PC-3 (cell line): ENCODE data around the gene TENT4B. TPM values are rescaled to one million over a fixed set of nuclear protein-coding genes. Genes with fewer than 3 reads are reported as not detected.

Experiments used
- ATAC-seq: fragments of 200-7000 bp; cut with Tn5 transposase; 2 replicates; pipeline ENCODE4 v1.9.1; 2020; ENCODE audit warnings: mild to moderate bottlenecking, moderate library complexity
- BruUV-seq: library from RNA; stranded (reverse); fragments of 400-500 nt; replicated peaks from 2 replicates; lab custom pipeline; 2021; lab: Mats Ljungman, UMichigan
- CTCF ChIA-PET: fragments of 300-600 bp; sonication (Branson Sonifier 250); formaldehyde crosslinking; loops from one replicate; lab custom pipeline; 2022; ENCODE audit warnings: antibody characterized with exemption; lab: Charles Lee
- POLR2A ChIA-PET: fragments of 300-600 bp; sonication (Branson Sonifier 250); formaldehyde crosslinking; loops from one replicate; lab custom pipeline; 2022; ENCODE audit warnings: antibody characterized with exemption; ENCODE audit not compliant: unreplicated experiment; lab: Charles Lee
- DNase-seq: peaks from one replicate; pipeline ENCODE4 v3.0.0-alpha.2; 2015
- H2AFZ ChIP-seq: fragments of 300-600 bp; sonication (generic); 2 replicates; pipeline ENCODE4 v1.6.0; 2016; ENCODE audit warnings: antibody characterized with exemption, low read length
- H3F3A ChIP-seq: fragments of 300-600 bp; sonication (generic); one replicate; pipeline ENCODE4 v1.6.0; 2017; ENCODE audit warnings: antibody characterized with exemption, low read length, control low read depth, mild to moderate bottlenecking; ENCODE audit not compliant: unreplicated experiment
- H3K27ac ChIP-seq: fragments of 300-600 bp; sonication (generic); 2 replicates; pipeline ENCODE4 v1.5.1; 2016; ENCODE audit warnings: mild to moderate bottlenecking, low read length
- H3K27me3 ChIP-seq: fragments of 300-600 bp; sonication (generic); 2 replicates; pipeline ENCODE4 v1.6.1; 2016; ENCODE audit warnings: low read length, mixed read lengths
- H3K36me3 ChIP-seq: fragments of 300-600 bp; sonication (generic); 2 replicates; pipeline ENCODE4 v1.6.1; 2016; ENCODE audit warnings: low read depth, mixed run types, low read length, mixed read lengths
- H3K4me1 ChIP-seq: fragments of 300-600 bp; sonication (generic); 2 replicates; pipeline ENCODE4 v1.5.1; 2016; ENCODE audit warnings: low read length; ENCODE audit not compliant: insufficient read depth
- H3K4me2 ChIP-seq: fragments of 300-600 bp; sonication (generic); 2 replicates; pipeline ENCODE4 v1.6.0; 2016; ENCODE audit warnings: low read length
- H3K4me3 ChIP-seq: fragments of 300-600 bp; sonication (generic); 2 replicates; pipeline ENCODE4 v1.5.1; 2016; ENCODE audit warnings: mild to moderate bottlenecking, low read length, mixed read lengths
- H3K79me2 ChIP-seq: fragments of 300-600 bp; sonication (generic); 2 replicates; pipeline ENCODE4 v1.6.1; 2017; ENCODE audit warnings: low read length, mixed read lengths
- H3K9ac ChIP-seq: fragments of 300-600 bp; sonication (generic); 2 replicates; pipeline ENCODE4 v1.6.0; 2016; ENCODE audit warnings: mild to moderate bottlenecking, low read length
- H3K9me2 ChIP-seq: fragments of 300-600 bp; sonication (generic); replicated peaks from 2 replicates; pipeline ENCODE4 v1.6.1; 2016; ENCODE audit warnings: mixed run types, low read length, mixed read lengths
- H3K9me3 ChIP-seq: fragments of 300-600 bp; sonication (generic); 2 replicates; pipeline ENCODE4 v1.6.1; 2016; ENCODE audit warnings: low read length, mixed read lengths
- H4K20me1 ChIP-seq: fragments of 300-600 bp; sonication (generic); 2 replicates; pipeline ENCODE4 v1.6.1; 2016; ENCODE audit warnings: low read length, mixed read lengths
- EZH2 ChIP-seq: fragments of 300-600 bp; sonication (generic); IDR thresholded peaks from one replicate; pipeline ENCODE4 v1.6.1; 2017; ENCODE audit warnings: antibody characterized with exemption, mild to moderate bottlenecking, low read length; ENCODE audit not compliant: unreplicated experiment
- EZH2phosphoT487 ChIP-seq: fragments of 300-600 bp; sonication (generic); IDR thresholded peaks from 2 replicates; pipeline ENCODE4 v1.6.1; 2018; ENCODE audit warnings: mild to moderate bottlenecking, antibody characterized with exemption, low read length, borderline replicate concordance
- intact Hi-C: fragments of 100-400 bp; cut with micrococcal nuclease; formaldehyde crosslinking; loops from 2 replicates; pipeline ENCODE4 v1.9.0; 2023
- total RNA-seq: library from RNA; depleted of rRNA; stranded (reverse); fragments of >200 nt; gene quantifications from 2 replicates; pipeline ENCODE4 v1.2.3, GENCODE V29; 2014
- TF ChIP-seq, protein P1 (sequence below): fragments of 300-600 bp; sonication (generic); conservative IDR thresholded peaks from 2 replicates; pipeline ENCODE4 v1.5.1; 2017; ENCODE audit warnings: antibody characterized with exemption, low read depth, mild to moderate bottlenecking, low read length

The TENT4B gene
- total RNA-seq, 1 experiment from 2014 or later, result 6.3 TPM

DNA sequence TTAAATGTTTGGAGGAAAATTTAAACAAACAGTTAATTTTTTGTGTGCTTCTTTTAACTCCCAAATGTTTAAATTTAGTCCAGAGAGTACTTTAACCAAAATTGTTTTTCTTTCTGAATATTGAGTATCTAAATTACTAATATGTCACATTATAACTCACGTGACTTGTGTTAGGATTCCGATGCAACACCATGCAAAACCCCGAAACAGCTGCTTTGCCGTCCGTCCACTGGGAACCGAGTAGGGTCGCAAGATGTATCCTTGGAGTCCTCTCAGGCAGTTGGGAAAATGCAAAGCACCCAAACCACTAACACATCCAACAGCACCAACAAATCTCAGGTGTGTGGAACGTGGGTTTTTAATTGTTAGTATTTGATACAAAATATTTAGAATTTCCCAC lies 74.6 kb downstream of the TENT4B start:
- Histone ChIP-seq H3K9me2 (no peaks in the 10 kb centered on the region), H3K4me2 (no peak overlapping the region), H3K27ac (no peak overlapping the region), H3K4me3 (no peak overlapping the region), H3K27me3 (no peaks in the 10 kb centered on the region), H3K79me2 (no peaks in the 10 kb centered on the region), H2AFZ (no peak overlapping the region), H3K36me3 (peaks cover 6% of the 10 kb centered on the region; the same call in 1 of the 2 replicates), H4K20me1 (no peaks in the 10 kb centered on the region), H3K4me1 (no peaks in the 10 kb centered on the region), H3F3A (no peaks in the 10 kb centered on the region), H3K9me3 (no peaks in the 10 kb centered on the region), H3K9ac (no peak overlapping the region)
- CTCF ChIA-PET, result no interaction called here
- BruUV-seq, result no TSS peak
- no peak for ATAC-seq
- no peak for DNase-seq
- TF ChIP-seq EZH2 (no peak), EZH2phosphoT487 (no peak)
- TF ChIP-seq, protein P1, sequence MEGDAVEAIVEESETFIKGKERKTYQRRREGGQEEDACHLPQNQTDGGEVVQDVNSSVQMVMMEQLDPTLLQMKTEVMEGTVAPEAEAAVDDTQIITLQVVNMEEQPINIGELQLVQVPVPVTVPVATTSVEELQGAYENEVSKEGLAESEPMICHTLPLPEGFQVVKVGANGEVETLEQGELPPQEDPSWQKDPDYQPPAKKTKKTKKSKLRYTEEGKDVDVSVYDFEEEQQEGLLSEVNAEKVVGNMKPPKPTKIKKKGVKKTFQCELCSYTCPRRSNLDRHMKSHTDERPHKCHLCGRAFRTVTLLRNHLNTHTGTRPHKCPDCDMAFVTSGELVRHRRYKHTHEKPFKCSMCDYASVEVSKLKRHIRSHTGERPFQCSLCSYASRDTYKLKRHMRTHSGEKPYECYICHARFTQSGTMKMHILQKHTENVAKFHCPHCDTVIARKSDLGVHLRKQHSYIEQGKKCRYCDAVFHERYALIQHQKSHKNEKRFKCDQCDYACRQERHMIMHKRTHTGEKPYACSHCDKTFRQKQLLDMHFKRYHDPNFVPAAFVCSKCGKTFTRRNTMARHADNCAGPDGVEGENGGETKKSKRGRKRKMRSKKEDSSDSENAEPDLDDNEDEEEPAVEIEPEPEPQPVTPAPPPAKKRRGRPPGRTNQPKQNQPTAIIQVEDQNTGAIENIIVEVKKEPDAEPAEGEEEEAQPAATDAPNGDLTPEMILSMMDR, result no peak
- POLR2A ChIA-PET, result no interaction called here
- intact Hi-C loops, result no loop called here

DNA sequence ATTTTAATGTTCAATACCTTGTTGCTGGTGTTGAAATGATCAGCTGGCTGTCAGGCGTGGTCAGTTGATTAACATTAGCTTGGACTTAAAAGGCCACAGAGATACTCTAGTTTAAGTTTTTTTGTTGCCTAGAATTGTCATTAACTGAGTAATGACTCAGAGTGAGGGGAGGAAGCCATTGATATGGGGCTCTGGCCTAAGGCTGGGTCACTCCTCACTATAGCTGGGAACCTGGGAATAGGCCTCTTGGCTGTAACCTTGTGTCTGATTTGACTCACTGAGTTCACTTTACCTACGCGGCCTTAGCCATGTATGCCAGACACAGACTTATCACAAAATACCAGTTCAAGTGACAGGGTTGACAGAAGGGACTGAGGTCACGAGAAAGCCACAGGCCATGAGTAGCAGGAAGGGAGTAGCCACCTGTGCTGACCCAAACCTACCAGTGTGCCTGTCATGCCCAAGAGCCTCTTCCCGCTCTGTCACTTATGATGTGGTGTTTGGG lies 75.3 kb downstream of the TENT4B start:
- Histone ChIP-seq H2AFZ (no peak overlapping the region), H3K9ac (no peak overlapping the region), H3K27me3 (no peaks in the 10 kb centered on the region), H3K9me2 (no peaks in the 10 kb centered on the region), H4K20me1 (no peaks in the 10 kb centered on the region), H3K79me2 (no peaks in the 10 kb centered on the region), H3K4me2 (no peak overlapping the region), H3K27ac (no peak overlapping the region), H3K4me1 (no peaks in the 10 kb centered on the region), H3K4me3 (no peak overlapping the region), H3K9me3 (no peaks in the 10 kb centered on the region), H3K36me3 (peaks cover 6% of the 10 kb centered on the region; the same call in 1 of the 2 replicates), H3F3A (no peaks in the 10 kb centered on the region)
- POLR2A ChIA-PET, result no interaction called here
- TF ChIP-seq EZH2 (no peak), EZH2phosphoT487 (no peak)
- TF ChIP-seq, protein P1, result no peak
- intact Hi-C loops, result no loop called here
- ATAC-seq (no peak), DNase-seq (no peak)
- no TSS peak for BruUV-seq
- CTCF ChIA-PET, result no interaction called here

GRCh38 chr16:50229149-50229726 lies 76.1 kb downstream of the TENT4B start:
- BruUV-seq, result no TSS peak
- Histone ChIP-seq H4K20me1 (no peaks in the 10 kb centered on the region), H3K79me2 (no peaks in the 10 kb centered on the region), H3K9me2 (no peaks in the 10 kb centered on the region), H3K4me3 (no peak overlapping the region), H3K9ac (no peak overlapping the region), H3K36me3 (peaks cover 6% of the 10 kb centered on the region; the same call in 1 of the 2 replicates), H3K4me1 (peaks cover 5% of the 10 kb centered on the region), H3K9me3 (no peaks in the 10 kb centered on the region), H3K27ac (no peak overlapping the region), H3K4me2 (no peak overlapping the region), H3F3A (no peaks in the 10 kb centered on the region), H2AFZ (no peak overlapping the region), H3K27me3 (no peaks in the 10 kb centered on the region)
- DNase-seq, result no peak
- intact Hi-C loops, result no loop called here
- POLR2A ChIA-PET, result no interaction called here
- ATAC-seq, result no peak
- TF ChIP-seq EZH2 (no peak), EZH2phosphoT487 (no peak)
- TF ChIP-seq, protein P1, result no peak
- CTCF ChIA-PET, result no interaction called here
